Umbilical cord (tissue), 2 donors: ENCODE results near the gene HAP1. TPM values are rescaled to one million over a fixed set of nuclear protein-coding genes. Genes with fewer than 3 reads are reported as not detected.
A peak's percentile ranks its signal among the peaks of the same experiment; 100 is the strongest.
"Not testable (repeated sequence)": the region's sequence is repeated elsewhere in the genome, so short reads cannot be mapped to it uniquely, and the experiment has no call there.

Source experiments
- DNase-seq: peaks from one replicate; pipeline ENCODE4 v3.0.0-alpha.2; 2015; ENCODE audit warnings: low spot score
- total RNA-seq: library from RNA; depleted of rRNA; stranded (reverse); fragments of >200 nt; gene quantifications from one replicate; pipeline ENCODE4 v1.2.3, GENCODE V29; 2014; ENCODE audit warnings: low replicate concordance; ENCODE audit not compliant: insufficient read depth

The HAP1 gene
- total RNA-seq, 1 donor from 2014 or later = 0.24 TPM

- no peak for DNase-seq
These were observed 43.9 kb downstream of the HAP1 start for GRCh38 chr17:41690497-41690896.

- DNase-seq = peak; percentile 61
These were observed 44.7 kb downstream of the HAP1 start for GRCh38 chr17:41689497-41690299.

GRCh38 chr17:41688641-41689496 is 45.6 kb downstream of the HAP1 start, which contains the start of gene EIF1:
Gene EIF1 (plus strand): TSS chr17:41688885. CDS start chr17:41689039, 154 bp downstream.
- DNase-seq = peak; percentile 100

DNA sequence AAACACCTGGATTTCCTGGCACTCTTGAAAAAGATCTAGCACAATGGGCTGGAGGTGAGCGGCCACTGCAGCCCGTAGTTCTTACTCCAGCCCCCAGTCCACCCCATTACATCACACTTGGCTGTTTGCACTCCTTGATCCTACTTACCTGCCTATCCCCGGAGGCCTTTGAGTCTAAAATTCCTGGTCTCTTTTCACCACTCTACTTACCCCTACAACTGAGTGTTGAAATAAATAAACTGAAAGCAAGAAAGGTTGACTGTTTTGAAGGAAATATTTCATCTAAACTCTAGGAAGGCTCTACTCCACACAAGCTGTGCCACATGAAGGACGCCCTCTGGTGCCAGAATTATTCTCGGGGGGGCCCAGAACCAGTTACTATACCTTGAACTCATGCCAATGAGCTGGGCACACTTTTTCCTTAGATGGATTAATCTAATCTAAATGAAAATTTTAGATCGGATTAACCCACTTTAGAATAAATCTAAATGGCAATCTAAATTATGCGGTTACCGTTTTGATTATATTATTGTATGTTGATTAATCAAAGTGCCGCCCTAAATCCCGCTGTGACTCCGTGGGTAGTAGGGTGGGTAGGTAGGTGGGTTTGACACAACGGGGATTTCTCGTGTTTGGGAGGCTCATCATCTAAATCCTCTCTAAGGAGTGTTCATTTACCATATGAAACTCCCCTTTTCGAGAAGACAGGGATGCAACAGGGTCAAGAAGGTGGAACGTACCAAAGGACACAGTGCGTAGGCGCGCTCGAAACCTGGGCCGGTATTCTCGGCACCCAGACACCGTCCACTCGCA is 46.4 kb downstream of the HAP1 start:
- DNase-seq = peak; percentile 55

- no peak for DNase-seq
These were observed 48.2 kb downstream of the HAP1 start for GRCh38 chr17:41686281-41686680.

GRCh38 chr17:41685753-41686152 is 48.7 kb downstream of the HAP1 start:
- not testable (repeated sequence) for DNase-seq

DNA sequence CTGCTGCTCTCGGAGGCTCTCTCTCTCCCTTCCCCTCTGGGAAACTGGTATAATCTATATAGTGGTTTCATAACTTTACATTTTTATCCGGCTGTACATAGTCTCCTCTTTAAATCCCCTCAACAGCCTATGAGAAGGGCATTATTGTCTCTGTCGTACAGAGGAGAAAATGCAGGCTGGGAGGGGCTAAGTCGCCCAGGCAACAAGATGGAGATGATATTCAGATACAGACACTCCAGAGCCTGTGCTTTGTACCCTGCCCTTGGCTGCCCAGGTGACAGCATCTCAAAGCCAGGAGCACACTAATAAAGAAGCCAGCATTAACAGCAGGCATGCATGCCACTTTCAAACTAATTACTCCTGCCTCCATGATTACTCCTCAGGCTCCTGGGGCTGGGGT is 50.4 kb downstream of the HAP1 start:
- no peak for DNase-seq

- DNase-seq = no peak
These were observed 50.9 kb downstream of the HAP1 start for GRCh38 chr17:41683441-41684007.

DNA sequence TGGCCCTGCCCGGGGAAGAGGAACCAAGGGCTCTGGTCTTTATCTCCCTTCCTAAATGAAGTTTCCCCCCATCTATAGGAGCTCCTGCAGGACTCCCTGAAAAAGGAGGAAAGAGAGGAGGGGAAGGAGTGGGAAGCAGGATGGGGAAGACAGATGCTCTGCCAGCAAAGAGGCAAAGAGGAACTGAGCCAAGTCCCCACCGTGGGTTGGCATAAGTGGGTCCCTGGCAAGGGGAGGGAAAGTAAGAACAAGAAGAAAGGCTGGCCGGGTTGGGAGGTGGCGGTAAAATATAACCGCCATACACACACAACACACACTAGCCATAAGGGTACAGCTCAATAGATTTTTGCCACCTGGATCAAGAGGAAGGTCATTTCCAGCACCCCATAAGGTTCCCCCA is 51.8 kb downstream of the HAP1 start:
- no peak for DNase-seq

GRCh38 chr17:41681776-41682175 is 52.7 kb downstream of the HAP1 start:
- no peak for DNase-seq

- no peak for DNase-seq
These were observed 53.9 kb downstream of the HAP1 start for GRCh38 chr17:41680426-41681040.

DNA sequence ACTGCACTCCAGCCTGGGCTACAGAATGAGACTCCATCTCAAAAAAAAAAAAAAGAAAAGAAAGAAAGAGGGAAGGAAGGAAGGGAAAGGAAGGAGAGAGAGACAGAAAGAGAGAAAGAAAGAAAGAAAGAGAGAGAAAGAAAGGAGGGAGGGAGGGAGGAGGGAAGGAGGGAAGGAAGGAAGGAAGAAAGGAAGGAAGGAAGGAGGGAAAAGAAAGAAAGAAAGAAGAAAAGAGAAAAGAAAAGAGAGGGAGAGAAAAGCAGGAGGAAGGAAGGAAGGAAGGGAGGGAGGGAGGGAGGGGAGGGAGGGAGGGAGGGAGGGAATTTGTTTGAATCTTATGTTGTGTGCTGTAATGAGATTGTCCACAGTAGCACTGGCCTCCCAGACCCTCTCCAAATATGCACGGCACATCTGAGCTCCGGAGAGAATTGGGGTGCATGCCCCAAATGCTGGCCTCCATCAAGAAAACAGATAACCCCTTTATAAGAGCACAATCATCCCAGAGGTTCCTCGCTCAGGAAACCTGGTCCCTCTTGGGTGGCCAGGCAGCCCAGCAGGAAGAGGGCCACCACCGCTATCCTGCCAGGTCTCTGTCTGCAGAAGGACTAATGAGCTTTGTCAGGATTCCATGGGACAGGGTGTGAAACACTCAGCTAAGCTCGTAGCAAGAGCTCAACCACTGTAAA is 54.6 kb downstream of the HAP1 start:
- no peak for DNase-seq

DNA sequence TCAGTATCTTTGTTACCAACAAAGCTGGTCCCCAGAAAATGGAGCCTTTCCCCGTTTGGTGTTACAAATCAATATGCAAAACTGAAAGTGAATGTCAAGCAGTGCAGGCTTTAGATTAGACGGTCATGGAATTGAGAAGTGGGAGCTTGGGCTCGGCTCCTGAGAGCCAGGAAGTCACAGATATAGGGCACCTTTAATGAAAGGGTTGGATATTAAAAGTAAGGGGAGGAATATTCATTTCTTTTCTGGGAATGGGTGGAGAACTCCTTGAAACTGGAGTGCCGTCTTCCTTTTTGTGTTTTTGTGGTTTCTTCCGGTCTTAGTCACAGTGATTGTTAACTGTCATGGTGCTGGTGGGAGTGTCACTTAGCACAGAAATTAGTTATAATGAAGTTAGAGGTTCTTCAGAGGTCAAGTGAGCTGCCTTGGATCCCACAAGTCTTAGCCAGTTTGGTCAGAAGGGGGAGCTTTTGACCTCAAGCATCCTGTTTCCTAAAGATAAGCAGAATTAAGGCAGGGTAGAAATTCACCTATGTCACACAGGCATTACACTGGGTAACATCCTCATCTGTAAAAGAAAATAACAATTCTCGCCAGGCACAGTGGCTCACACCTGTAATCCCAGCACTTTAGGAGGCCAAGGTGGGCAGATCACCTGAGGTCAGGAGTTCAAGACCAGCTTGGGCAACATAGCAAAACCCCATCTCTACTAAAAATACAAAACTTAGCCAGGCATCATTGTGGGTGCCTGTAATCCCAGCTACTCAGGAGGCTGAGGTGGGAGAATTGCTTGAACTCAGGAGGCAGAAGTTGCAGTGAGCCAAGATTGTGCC is 55.3 kb downstream of the HAP1 start:
- no peak for DNase-seq

DNA sequence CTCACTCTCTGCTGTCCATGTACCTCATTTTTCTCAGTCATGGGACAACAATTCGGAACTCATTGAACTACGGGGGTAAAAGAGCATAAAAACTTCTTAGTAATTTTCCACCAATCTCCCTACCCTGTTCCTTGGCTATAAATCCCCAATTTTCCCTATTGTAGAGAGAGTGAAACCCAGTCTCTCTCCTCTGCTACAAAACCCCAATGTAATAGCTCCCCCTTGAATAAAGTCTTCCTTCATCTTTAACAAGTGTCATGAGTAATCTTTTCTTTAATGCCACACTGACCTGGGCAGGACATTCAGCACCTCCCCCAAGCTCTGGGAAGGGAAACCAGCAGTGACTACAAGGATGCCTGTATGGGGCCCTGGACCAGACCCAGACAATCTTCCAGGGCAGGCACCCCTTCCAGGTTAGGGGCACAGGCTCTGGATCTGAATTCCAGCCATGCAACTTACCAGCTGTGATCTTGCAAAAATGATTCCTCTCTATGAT is 56.0 kb downstream of the HAP1 start:
- no peak for DNase-seq

DNA sequence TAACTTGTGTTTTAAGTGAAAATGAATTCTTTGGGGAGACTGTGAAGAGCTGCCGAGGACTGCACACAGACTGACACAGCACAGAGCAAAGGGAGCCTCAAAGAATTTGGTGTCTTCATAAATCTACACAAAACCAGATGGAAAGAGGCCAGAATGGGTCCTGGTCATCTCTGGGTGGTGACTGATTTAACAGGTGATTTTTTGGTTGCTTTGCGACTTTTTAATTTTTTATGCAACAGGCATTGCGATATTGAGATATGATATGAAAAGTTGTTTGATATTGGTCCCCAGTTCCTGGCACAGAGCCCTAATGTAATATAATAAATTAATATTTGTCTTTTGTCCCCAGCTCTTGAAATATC is 58.4 kb downstream of the HAP1 start:
- no peak for DNase-seq

GRCh38 chr17:41675157-41676057 is 59.0 kb downstream of the HAP1 start:
- not testable (repeated sequence) for DNase-seq
